Raji (cell line): ENCODE data around the gene POC1B.

Source experiments
- POLR2A ChIP-seq: IDR thresholded peaks from 2 replicates; pipeline ENCODE4 v1.6.1; 2011; ENCODE audit warnings: low read depth, low read length, control low read depth; ENCODE audit not compliant: insufficient read depth

Gene POC1B

DNA sequence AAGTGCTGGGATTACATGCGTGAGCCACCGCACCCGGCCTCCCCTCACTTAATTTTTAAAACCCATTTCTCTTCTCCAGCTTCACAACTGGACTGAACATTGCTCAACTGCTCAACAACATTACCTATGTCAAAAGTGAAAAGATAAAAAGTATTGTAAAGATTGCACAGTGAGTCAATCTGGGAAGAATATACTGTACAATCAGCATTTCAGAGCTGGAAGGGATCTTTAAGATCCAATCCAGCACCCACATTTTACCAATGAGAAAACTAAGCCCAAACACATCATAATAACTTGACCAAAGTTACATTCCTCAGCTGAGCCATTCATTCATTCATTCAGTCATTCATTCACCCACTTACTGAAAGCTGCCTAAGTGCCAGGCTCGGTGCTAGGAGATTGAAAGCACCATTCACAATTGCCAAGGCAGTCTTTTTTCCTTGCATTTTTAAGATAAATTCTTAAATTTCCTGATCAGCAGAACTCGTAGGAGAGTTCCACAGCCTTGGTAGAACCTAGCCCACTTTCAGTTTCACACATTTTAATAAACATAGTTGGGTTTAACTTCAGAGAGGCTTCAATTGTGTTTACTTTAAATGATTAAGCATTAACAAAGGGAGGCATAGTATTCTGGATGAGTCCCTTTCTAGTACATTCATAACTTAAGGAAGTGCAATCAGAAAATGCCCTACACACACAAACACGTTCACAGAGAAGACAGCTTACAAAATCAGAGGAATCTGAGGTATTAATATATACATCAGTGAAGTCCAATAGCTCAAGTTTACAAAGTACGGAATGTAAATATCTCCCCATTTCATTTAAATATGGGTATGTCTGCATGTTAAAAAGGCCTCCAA, 4.3 kb downstream of the POC1B start:
- no peak for TF ChIP-seq POLR2A

DNA sequence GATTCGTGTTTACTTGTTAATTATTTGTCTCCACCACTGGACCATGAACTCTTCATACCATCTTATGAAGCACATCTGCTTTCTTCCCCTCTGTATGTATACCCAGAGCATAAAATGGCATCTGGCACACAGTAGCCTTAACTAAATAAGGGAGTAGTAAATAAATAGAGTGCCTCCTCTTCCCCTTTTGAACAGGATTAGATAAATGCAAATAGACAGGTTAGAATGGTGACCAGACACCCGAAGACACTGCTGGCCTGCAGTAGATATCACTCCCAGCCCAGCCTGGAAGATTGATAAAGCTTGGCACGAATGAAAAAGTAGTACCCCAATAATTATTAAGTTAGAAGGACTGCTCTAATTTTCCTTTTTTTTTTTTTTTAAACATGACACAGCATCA, 8.1 kb downstream of the POC1B start:
- no peak for TF ChIP-seq POLR2A

DNA sequence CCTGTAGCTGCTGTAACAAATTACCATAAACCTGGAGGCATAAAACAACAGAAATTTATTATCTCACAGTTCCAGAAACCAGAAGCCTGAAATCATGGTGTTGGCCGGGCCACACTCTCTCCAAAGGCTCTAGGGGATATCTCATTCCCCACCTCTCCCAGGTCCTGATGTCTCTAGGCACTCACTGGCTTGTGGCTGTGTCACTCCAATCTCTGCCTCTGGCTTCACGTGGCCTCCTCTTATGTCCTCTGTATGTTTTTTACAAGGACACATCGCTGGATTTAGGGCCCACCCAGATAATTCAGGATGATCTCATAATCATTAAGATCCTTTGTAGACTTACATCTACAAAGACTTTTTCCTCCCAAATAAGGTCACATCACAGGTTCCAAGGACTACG, 9.2 kb downstream of the POC1B start:
- no peak for TF ChIP-seq POLR2A

- TF ChIP-seq POLR2A, result no peak
Observed at GRCh38 chr12:89514751-89515150, 11.1 kb downstream of the POC1B start.

- TF ChIP-seq POLR2A, result no peak
Observed at GRCh38 chr12:89513544-89513943, 12.3 kb downstream of the POC1B start.

- TF ChIP-seq POLR2A, result no peak
Observed at GRCh38 chr12:89507015-89507824, 18.6 kb downstream of the POC1B start.

GRCh38 chr12:89506050-89506449, 19.8 kb downstream of the POC1B start:
- TF ChIP-seq POLR2A, result no peak

DNA sequence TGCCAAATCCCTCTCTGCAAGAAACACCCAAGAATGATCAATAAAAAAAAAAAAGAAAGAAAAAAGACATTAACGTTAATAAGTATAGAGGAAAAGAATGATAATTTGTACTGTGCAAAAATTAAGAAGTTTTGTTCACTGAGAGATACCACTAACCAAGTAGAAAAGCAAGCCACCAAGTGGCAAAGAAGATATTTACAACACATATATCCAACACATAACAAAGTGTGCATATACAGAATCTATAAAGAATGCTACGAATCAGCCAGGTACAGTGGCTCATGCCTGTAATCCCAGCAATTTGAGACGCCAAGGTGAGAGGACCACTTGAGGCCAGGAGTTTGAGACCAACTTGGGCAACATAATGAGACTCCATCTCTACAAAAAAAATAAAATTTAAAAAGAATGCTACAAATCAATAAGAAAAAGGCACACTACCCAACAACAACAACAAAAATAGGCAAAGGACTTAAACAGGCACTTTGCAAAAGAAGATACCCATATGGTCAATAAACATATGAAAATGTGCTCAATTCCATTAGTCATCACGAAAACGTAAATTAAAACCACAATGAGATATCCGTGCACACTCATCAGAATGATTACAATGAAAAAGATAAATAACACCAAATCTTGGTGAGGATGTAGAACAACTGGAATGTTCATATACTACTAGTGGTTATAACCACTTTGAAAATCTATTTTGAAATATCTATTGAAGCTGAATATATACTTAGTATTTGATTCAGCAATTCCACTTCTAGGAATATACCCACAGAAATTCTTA, 21.1 kb downstream of the POC1B start:
- no peak for TF ChIP-seq POLR2A

DNA sequence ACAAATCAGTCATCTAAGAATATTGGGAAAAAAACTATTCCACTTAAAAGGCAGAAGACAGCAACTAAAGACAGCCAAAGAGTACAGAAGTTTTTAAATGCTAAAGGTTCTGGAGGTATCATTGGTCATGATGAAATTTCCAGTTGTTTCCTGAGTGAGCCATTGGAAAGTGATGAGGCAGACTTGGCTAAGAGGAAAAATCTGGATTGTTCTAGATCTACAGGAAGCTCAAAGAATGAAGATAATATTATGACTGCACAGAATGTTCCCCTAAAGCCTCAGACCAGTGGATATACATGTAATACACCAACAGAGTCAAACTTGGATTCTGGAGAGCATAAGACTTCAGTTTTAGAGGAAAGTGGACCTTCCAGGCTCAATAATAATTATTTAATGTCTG, 24.1 kb downstream of the POC1B start:
- no peak for TF ChIP-seq POLR2A

DNA sequence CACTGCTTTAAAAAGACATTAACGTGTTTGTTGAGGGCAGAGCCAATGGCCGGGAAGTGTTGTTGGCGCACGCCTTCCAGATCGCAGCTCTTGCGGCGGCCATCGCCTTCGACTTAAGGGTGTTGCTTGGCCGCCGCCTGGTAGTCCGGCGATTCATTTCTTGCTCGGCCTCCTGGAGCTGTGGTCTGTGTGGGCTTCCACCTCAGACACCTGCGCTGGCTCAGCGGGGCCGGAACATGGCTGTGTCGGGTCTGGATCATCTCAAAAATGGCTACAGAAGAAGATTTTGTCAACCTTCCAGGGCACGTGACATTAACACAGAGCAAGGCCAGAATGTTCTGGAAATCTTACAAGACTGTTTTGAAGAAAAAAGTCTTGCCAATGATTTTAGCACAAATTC, 26.0 kb downstream of the POC1B start:
- TF ChIP-seq POLR2A, result no peak

GRCh38 chr12:89497467-89497866, 28.4 kb downstream of the POC1B start:
- TF ChIP-seq POLR2A, result no peak

- TF ChIP-seq POLR2A, result no peak
Observed at GRCh38 chr12:89497005-89497404, 28.8 kb downstream of the POC1B start.

- TF ChIP-seq POLR2A, result no peak
Observed at GRCh38 chr12:89494411-89495231, 31.2 kb downstream of the POC1B start.

GRCh38 chr12:89493670-89494302, 32.1 kb downstream of the POC1B start:
- no peak for TF ChIP-seq POLR2A
